Body of pancreas (tissue), 4 donors: ENCODE data around the gene ELF1.

Experiments used
- POLR2A ChIP-seq, 3 donors: fragments of 450-650 bp; IDR thresholded peaks; one replicate each; pipeline ENCODE4 v1.6.1; 2016; ENCODE audit warnings: antibody characterized with exemption in 3 of 3, mild to moderate bottlenecking in 2 of 3
- TF ChIP-seq, protein P1 (sequence below), 7 experiments: fragments of 450-650 bp in 4 of 7; fragments of 200-600 bp in 3 of 7; sonication (generic) in 3 of 7; IDR thresholded peaks; one replicate each; pipeline ENCODE4 v1.5.1; 2016 to 2019; ENCODE audit warnings: antibody characterized with exemption in 7 of 7

GRCh38 chr13:40916207-40916998 is 102.7 kb downstream of the ELF1 start:
- TF ChIP-seq, protein P1, sequence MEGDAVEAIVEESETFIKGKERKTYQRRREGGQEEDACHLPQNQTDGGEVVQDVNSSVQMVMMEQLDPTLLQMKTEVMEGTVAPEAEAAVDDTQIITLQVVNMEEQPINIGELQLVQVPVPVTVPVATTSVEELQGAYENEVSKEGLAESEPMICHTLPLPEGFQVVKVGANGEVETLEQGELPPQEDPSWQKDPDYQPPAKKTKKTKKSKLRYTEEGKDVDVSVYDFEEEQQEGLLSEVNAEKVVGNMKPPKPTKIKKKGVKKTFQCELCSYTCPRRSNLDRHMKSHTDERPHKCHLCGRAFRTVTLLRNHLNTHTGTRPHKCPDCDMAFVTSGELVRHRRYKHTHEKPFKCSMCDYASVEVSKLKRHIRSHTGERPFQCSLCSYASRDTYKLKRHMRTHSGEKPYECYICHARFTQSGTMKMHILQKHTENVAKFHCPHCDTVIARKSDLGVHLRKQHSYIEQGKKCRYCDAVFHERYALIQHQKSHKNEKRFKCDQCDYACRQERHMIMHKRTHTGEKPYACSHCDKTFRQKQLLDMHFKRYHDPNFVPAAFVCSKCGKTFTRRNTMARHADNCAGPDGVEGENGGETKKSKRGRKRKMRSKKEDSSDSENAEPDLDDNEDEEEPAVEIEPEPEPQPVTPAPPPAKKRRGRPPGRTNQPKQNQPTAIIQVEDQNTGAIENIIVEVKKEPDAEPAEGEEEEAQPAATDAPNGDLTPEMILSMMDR (IDR thresholded peaks at IDR 0.05), result no peak
- TF ChIP-seq POLR2A (IDR thresholded peaks at IDR 0.05), result no peak
